ENCODE data around the gene GAL3ST2.

DNA sequence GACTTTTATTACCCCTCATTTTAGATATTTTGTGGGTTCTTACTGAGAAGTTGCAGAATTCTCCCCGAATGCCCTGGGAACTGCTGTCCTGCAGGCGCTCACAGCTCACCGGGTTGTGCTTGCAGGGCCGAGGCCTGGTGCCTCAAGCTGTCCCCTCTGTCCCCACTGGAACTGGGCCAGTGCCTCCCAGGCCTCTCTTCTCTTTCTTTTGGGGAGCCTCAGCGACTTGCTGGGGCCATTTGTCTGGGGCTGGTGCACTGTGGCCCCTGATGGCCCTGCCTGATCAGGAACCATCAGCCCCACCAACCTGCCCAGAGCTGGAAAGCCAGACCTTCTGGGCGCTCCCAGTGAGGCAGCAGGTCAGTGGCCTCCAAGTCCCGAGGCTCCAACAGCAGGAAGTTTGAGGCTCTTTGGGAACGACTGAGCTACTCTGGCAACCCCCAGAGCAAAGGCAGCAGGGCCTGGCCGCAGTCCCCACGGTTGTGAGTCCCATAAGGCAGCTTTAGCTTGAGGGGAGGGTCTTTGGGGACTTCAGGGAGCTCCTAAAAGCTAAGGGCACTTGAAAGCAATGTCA lies 17.7 kb downstream of the GAL3ST2 start:
- TF ChIP-seq POLR2A (IDR thresholded peaks at IDR 0.05; ENCODE audit: low read depth, low read length): no peak
- no peak for TF ChIP-seq SPI1 (IDR thresholded peaks at IDR 0.05; ENCODE audit: low read depth, low read length)

Measured in GM12891 (cell line).